Measurements from ENCODE around the gene C15orf62.

The C15orf62 gene

DNA sequence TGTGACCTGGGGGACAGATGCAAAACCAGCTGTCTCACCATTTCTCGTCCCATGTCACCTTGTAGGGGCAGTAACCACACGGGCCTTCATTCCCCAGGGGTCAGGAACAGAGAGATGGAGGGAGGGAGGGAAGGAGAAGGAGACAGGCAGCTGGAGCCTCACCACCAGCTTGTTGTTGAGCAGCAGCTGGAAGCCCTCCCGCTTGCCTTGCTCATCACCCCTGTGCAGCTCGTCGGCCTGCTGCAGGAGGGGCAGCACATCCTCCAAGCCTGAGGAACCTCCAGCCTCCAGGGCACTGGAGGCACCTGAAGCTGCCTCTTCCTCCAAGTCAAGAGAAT, 25.0 kb upstream of the C15orf62 start:
- no peak for DNase-seq (ENCODE audit: low read depth, low spot score)
- in situ Hi-C loops (cut with HindIII; ENCODE audit: low sequenced_read_pairs): no loop called here
- TF ChIP-seq, protein P1, sequence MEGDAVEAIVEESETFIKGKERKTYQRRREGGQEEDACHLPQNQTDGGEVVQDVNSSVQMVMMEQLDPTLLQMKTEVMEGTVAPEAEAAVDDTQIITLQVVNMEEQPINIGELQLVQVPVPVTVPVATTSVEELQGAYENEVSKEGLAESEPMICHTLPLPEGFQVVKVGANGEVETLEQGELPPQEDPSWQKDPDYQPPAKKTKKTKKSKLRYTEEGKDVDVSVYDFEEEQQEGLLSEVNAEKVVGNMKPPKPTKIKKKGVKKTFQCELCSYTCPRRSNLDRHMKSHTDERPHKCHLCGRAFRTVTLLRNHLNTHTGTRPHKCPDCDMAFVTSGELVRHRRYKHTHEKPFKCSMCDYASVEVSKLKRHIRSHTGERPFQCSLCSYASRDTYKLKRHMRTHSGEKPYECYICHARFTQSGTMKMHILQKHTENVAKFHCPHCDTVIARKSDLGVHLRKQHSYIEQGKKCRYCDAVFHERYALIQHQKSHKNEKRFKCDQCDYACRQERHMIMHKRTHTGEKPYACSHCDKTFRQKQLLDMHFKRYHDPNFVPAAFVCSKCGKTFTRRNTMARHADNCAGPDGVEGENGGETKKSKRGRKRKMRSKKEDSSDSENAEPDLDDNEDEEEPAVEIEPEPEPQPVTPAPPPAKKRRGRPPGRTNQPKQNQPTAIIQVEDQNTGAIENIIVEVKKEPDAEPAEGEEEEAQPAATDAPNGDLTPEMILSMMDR (IDR thresholded peaks at IDR 0.05; ENCODE audit: low read depth, low read length): no peak
- H3K4me3 ChIP-seq (ENCODE audit: low read depth, low read length): no peak overlapping the region

DNA sequence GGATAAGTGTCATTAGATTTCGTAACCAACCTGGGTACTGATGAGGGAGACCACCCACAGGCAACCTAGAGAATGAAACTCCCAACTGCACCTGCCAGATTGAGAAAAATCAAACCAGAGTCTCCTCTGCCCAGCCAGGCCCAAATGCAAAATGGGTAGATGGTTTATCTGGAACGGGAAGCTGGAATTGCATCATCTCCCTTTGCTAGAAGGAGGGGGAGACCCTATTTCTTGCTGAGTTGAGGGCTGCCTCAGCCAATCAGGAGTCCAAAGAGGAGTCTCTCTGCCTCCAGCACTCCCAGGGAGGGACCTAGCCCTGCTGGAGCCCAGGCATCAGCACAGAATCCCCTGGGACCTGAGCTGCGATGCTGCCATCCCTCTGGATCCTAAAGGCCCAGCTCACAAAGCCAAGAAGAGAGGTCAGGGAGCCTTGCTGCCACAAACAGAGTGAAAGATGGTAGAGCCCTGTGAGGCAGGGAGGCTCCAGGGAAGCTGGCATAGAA, 22.8 kb upstream of the C15orf62 start:
- TF ChIP-seq, protein P1 (IDR thresholded peaks at IDR 0.05; ENCODE audit: low read depth, low read length): no peak
- in situ Hi-C loops (cut with HindIII; ENCODE audit: low sequenced_read_pairs): no loop called here
- DNase-seq (ENCODE audit: low read depth, low spot score): no peak
- H3K4me3 ChIP-seq (ENCODE audit: low read depth, low read length): no peak overlapping the region

DNA sequence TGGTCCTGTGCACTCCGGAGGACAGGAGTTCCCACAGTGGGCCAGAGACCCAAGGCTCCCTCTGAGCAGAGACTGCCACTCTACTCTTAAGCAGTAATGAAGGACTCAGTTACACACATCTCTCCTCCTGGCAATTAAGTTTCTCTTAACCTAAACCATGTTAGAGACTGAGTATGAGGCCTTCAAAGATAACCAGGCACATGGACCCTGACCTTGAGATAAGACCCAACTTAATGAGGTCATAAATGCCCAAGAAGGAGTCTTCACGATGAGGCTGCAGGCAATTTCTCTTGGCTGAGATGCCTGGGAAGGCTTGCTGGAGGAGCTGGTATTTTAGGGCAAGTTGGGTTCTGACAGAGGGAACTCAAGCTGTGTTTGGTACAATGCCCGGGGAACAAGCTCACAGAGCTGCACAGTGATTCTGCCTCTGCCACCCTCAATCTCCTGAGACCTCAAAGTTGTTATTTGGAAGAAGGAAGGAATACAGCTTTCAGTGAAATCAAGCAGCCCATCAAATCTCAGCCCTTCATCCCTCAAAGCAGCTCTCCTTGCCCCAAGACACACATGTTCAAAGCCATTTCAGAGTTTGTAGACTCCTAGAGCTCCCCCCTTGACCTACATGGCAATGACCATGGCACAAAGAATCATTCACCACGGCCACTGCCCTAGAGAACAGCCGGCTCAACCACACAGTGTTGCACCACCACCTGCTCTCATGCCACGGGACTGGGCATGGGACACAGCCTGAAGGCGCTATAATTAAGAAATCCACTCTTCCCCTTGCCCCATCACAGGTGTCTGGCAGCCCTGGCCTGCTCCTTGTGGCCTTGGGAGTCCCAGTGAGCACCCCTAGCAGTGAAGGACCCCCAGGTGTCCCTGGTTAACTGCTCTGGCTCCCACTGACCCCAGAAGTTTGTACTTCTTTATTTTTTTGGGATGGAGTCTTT, 21.8 kb upstream of the C15orf62 start:
- H3K4me3 ChIP-seq (ENCODE audit: low read depth, low read length): no peak overlapping the region
- in situ Hi-C loops (cut with HindIII; ENCODE audit: low sequenced_read_pairs): no loop called here
- TF ChIP-seq, protein P1 (IDR thresholded peaks at IDR 0.05; ENCODE audit: low read depth, low read length): no peak
- DNase-seq (ENCODE audit: low read depth, low spot score): no peak

DNA sequence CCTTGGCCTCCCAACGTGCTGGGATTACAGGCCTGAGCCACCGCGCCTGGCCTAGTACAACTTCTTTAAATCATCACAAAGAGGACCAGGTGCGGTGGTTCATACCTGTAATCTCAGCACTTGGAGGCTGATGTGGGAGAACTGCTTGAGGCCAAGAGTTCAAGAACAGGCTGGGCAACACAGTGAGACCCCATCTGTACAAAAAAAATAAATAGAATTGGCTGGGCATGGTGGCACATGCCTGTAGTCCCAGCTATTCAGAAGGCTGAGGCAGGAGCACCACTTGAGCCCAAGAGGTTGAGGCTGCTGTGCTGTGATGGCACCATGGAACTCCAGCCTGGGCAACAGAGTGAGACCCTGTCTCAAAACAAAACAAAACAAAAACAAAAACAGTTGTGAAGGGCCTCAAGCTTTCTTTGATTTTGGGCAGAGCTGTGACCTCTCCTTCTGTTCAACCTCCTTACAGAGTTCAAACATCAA, 20.6 kb upstream of the C15orf62 start:
- no peak overlapping the region for H3K4me3 ChIP-seq (ENCODE audit: low read depth, low read length)
- in situ Hi-C loops (cut with HindIII; ENCODE audit: low sequenced_read_pairs): no loop called here
- DNase-seq (ENCODE audit: low read depth, low spot score): no peak
- TF ChIP-seq, protein P1 (IDR thresholded peaks at IDR 0.05; ENCODE audit: low read depth, low read length): no peak

DNA sequence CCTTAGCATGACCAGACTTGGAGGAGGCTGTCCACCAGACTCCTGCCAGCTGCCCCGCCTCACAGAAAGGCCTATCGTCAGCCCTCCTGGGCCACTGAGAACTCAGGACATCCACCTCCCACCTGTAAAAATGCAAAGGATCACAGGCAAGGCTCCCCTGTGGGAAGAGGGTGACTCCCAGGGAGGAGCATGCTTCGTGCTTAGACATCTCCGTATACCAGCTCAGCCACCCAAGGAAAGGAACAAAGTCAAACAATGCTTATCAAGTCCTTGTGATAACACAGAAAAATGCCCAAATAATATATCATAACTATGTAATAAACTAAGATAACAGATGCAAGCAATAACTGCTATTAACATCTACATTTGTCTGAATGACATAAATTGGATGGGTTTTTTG, 18.9 kb upstream of the C15orf62 start:
- in situ Hi-C loops (cut with HindIII; ENCODE audit: low sequenced_read_pairs): no loop called here
- no peak for DNase-seq (ENCODE audit: low read depth, low spot score)
- TF ChIP-seq, protein P1 (IDR thresholded peaks at IDR 0.05; ENCODE audit: low read depth, low read length): no peak
- H3K4me3 ChIP-seq (ENCODE audit: low read depth, low read length): no peak overlapping the region

DNA sequence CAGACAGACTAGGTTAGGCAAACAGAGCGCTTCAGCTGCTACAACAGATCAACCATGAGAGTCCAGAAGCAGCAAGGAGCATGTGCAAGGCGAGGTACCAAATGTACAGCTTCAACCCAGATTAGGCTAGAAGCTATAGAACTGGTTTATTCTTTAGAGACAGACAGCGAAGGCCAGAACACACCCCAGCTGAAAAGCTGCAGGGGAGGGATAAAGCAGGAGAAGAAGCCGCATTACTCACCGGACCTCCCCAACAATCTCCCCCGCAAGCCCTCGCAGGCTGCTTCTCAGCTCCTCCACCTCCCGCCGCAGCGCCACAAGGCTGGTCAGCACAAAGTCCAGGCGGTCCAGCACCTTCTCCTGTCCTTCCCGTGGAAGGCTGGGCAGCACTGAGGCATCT, 18.0 kb upstream of the C15orf62 start:
- in situ Hi-C loops (cut with HindIII; ENCODE audit: low sequenced_read_pairs): no loop called here
- DNase-seq (ENCODE audit: low read depth, low spot score): no peak
- no peak overlapping the region for H3K4me3 ChIP-seq (ENCODE audit: low read depth, low read length)
- TF ChIP-seq, protein P1 (IDR thresholded peaks at IDR 0.05; ENCODE audit: low read depth, low read length): no peak
